ENCODE data around the gene CLCNKB.
"Not testable (repeated sequence)": the region's sequence is repeated elsewhere in the genome, so short reads cannot be mapped to it uniquely, and the experiment has no call there.

The CLCNKB gene

DNA sequence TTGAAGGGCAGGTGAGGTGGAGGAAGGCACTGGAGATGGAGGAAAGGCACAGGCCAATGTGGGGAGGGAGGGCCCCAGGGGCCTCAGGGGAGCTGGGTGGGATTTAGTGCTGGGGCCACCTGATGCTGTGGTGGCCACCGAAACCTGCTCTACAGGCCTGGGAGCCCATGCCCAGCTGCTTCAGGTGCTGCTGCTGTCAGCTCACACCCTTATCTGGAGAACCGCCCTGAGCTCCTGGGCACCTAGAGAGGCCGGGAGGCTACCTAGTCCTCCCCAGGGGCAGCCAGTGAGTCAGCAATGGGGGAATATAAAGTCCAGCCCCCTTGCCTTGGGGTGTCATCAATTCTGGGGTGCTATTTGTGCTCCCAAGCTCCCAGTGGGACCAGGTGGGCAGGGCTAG is 17.7 kb downstream of the CLCNKB start:
- DNase-seq (ENCODE audit: low spot score) = no peak

DNA sequence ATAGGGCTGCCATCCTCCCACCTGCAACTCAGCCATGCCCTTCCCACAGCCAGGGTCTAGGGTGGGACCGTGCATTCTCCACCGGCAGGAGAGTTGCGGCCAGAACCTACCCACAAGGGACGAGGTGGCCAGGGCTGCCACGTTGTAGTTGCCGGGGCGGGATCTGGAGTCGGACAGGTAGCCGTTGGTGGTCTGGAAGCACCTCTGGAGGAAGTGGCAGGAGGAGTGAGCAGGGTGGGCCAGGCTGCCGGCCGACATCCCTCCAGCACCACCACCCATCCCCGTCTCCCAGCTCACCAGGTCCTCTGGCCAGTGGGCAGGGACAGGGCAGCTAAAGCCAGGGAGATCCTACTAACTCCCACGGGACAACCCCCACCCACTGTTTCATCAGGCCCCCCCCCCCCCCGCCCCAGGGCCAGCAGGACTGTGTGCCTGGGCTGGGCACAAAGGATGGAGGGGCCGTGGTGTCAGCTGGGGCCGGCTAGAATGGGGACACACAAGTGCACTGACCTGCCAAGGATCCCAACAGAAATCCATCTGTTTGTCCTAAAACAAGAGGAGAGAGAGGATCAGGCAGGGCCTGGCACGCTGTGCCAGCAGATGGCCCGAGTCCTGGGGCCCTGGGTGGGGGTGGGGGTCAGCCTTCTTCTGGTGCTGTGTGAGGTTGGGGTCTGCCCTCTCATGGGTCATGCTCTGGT is 18.6 kb downstream of the CLCNKB start:
- not testable (repeated sequence) for DNase-seq (ENCODE audit: low spot score)

GRCh38 chr1:16062687-16063075 is 19.1 kb downstream of the CLCNKB start:
- not testable (repeated sequence) for DNase-seq (ENCODE audit: low spot score)

GRCh38 chr1:16063226-16063829 is 19.7 kb downstream of the CLCNKB start:
- DNase-seq (ENCODE audit: low spot score) = no peak

GRCh38 chr1:16063921-16064320 is 20.3 kb downstream of the CLCNKB start:
- no peak for DNase-seq (ENCODE audit: low spot score)

- DNase-seq (ENCODE audit: low spot score) = no peak
Observed at GRCh38 chr1:16064536-16065268, 21.1 kb downstream of the CLCNKB start.

- DNase-seq (ENCODE audit: low spot score) = no peak
Observed at GRCh38 chr1:16065269-16065576, 21.6 kb downstream of the CLCNKB start.

GRCh38 chr1:16066245-16066644 is 22.7 kb downstream of the CLCNKB start:
- DNase-seq (ENCODE audit: low spot score) = no peak

GRCh38 chr1:16067127-16067768 is 23.7 kb downstream of the CLCNKB start:
- DNase-seq (ENCODE audit: low spot score) = no peak

DNA sequence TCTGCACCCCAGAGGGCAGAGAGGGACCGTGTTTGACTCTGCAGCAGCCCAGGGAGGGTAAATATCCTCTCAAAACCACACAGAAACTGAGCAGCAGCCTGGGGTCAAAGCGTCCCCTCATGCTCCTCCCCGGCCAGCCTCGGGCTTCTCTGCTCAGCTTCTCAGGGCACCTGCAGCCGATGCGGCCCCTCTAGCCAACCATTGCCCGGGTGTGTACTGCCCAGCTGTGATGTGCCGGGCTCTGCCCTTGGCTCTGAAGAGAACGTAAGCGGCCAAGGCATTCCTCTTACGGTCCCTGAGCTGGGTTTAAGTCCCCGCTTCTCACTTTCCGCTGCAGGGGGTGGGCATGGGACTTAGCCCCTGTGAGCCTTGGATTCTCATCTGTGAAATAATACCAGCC is 24.4 kb downstream of the CLCNKB start:
- no peak for DNase-seq (ENCODE audit: low spot score)

GRCh38 chr1:16068356-16069270 is 25.0 kb downstream of the CLCNKB start:
- DNase-seq (ENCODE audit: low spot score) = peak; percentile 71

DNA sequence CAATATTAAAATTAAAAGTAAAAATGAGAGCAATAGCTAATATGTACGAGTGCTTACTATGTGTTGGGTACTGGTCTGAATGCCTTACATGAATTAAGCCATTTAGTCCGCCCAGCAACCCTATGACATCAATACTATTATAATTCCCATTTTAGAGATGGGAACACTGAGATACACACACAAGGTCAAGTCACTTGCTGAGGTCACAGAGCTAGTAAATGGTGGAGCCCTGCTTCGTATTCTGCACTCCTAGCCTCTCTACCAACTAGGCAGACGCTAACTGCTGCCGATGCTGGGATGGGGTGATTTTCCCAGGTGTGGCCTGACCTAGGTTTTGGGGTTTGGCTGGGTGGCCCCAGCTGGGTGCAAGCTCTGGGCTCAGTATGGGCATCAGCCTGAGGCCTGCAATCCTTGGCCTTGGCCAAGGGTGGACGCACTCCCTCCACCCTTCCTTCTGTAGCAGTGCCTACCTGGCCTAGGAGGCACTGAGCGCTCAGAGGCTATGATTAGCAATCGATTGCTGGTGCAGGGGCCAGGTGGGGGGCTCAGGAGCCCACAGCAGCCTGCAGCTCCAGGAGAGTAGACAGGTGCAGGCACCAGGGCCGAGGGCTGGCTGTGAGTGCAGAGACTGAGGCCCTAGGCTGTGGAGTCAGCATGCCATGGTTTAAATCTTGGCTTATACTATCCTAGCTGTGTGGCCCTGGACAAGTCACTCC is 27.2 kb downstream of the CLCNKB start:
- DNase-seq (ENCODE audit: low spot score) = no peak

DNA sequence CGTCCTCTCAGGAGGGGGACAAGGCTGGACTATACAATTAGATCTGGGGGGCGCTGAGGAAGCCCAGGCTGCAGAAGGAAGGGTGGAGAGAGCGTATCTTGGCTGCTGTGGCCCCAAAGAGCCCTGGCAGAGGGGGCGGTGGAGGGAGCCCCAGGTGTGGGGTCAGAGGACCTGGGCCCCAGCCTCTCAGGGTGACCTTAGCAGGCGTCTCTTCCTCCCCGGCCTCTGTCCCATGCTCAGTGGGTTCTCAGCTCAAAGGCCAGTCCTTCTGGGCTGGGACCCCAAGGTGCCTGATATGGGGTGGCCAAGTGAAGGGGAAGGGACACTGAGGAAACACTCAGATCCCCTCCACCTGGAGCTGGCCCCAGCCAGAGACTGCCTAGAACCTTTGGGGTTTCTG is 28.0 kb downstream of the CLCNKB start:
- DNase-seq (ENCODE audit: low spot score) = no peak

- DNase-seq (ENCODE audit: low spot score) = no peak
Observed at GRCh38 chr1:16072095-16072494, 28.5 kb downstream of the CLCNKB start.

GRCh38 chr1:16072616-16073484 is 29.3 kb downstream of the CLCNKB start:
- no peak for DNase-seq (ENCODE audit: low spot score)

- DNase-seq (ENCODE audit: low spot score) = peak; percentile 76
Observed at GRCh38 chr1:16073490-16074119, 30.0 kb downstream of the CLCNKB start, which contains the start of gene FAM131C. FAM131C (minus strand) TSS chr1:16073651; CDS start chr1:16073442, 209 bp downstream.

- DNase-seq (ENCODE audit: low spot score) = no peak
Observed at GRCh38 chr1:16074217-16074616, 30.6 kb downstream of the CLCNKB start.

DNA sequence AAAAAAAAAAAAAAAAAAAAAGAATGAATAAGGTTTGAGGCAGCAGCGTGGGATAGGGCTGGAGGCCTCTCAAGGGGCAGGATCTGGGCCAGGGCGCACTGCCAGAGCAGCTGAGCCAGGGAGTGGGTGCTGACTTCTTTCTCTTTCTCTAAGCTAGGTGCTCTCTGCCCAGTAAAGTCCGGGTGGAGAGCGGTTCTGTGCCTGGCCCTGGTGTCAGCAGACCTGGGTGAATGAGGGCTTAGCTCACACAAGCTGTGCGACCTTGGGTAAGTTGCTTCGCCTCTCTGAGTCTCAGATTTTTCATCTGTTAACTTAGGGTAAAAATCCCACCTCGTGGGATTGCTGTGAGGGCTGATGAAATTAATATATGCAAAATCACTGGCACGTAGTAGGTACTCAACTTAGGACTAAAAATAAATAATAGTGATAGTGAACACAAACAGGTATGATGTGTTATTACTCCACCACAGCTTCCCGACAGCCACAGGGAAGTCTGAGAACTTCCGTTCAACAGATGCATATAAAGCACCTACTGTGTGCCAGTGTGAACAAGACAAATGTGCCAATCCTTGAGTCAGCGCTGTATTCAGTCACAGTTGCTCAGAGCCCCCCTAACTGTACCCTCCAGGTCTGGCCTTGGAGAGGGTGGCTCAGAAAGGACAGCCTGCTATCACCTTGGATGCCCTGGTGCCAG is 31.9 kb downstream of the CLCNKB start:
- DNase-seq (ENCODE audit: low spot score) = peak; percentile 46

Data from AG08395 (cell line).